Measurements from ENCODE around the gene ITPKB. TPM values are rescaled to one million over a fixed set of nuclear protein-coding genes. Genes with fewer than 3 reads are reported as not detected.
"Not testable (repeated sequence)": the region's sequence is repeated elsewhere in the genome, so short reads cannot be mapped to it uniquely, and the experiment has no call there.

The ITPKB gene
- total and polyA plus RNA-seq, 3 experiments from 2014 or later: 37.7 to 50.1 (median 39.6) TPM

DNA sequence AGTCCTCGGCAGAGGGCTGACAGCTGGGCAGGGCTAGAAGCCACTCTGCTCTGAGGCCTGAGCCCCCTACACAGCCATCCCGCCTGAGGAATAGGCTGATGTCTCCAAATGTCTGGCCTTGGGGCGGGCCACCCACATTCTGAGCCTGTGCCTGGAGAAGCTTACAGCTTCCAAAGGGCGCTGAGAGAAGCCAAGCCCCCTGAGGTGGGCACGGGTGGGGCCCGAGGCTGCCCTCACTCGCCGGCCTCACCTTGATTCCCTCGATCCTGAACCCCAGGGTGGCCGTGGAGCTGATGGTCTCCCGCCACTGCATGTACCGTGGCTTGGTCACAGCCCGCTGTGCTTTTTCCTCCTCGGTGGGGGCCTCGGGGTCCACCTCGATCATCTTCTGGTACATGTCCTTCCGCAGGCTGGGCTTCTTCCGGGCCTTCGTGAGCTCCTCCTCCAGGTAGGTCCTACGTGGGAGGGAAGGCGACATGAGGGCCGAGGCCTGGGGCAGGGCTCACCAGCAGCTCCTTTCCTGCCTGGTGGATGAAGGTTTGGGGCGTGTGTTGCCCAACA lies 97.3 kb downstream of the ITPKB start:
- H3K36me3 ChIP-seq (ENCODE audit: insufficient read depth, low read length): peaks cover 52% of the 10 kb centered on the region
- H3K9me3 ChIP-seq (ENCODE audit: low read length): no peaks in the 10 kb centered on the region
- H3K4me1 ChIP-seq (ENCODE audit: insufficient read depth, low read length): peaks cover 51% of the 10 kb centered on the region
- Mint-ChIP-seq H3K9me3 (no peaks in the 10 kb centered on the region), H3K27ac (peak overlapping the region in 3 of 8 donors; percentile 29 to 69 (median 38)), H3K4me1 (peaks cover 21 to 49% (median 46%) of the 10 kb centered on the region in 3 donors), H3K27me3 (no peaks in the 10 kb centered on the region), H3K4me3 (no peak overlapping the region), H3K36me3 (peaks cover 0 to 97% (median 2%) of the 10 kb centered on the region in 3 donors)
- no peaks in the 10 kb centered on the region for H3K27me3 ChIP-seq (ENCODE audit: insufficient read depth, low read length, poor library complexity, severe bottlenecking)
- ChIA-PET POLR2A (interaction anchor here (1.0 kb wide), 1 partner anchor 12 kb away, joined by 5 read pairs; no protein-coding TSS in a partner anchor), CTCF (interaction anchor here (0.8 to 4.1 kb wide), 9 partner anchors 11 to 217 kb away, joined by 3 to 23 read pairs (median 4); no protein-coding TSS in a partner anchor)
- peak in 1 of 5 donors; percentile 42 for DNase-seq
- H3K27ac ChIP-seq (ENCODE audit: low read depth, low read length): no peak overlapping the region
- no peak overlapping the region for H3K4me3 ChIP-seq (ENCODE audit: low read length)

- Histone ChIP-seq H3K36me3 (ENCODE audit: insufficient read depth, low read length) (peaks cover 40% of the 10 kb centered on the region), H3K27me3 (ENCODE audit: insufficient read depth, low read length, poor library complexity, severe bottlenecking) (no peaks in the 10 kb centered on the region), H3K4me3 (ENCODE audit: low read length) (no peak overlapping the region), H3K9me3 (ENCODE audit: low read length) (no peaks in the 10 kb centered on the region), H3K4me1 (ENCODE audit: insufficient read depth, low read length) (peaks cover 51% of the 10 kb centered on the region), H3K27ac (ENCODE audit: low read depth, low read length) (no peak overlapping the region)
- no peaks in the 10 kb centered on the region for H3K9me3 Mint-ChIP-seq
- H3K27me3 Mint-ChIP-seq: no peaks in the 10 kb centered on the region
- CTCF ChIA-PET: interaction anchor here (0.8 to 2.3 kb wide), 5 partner anchors 14 to 96 kb away, joined by 3 to 12 read pairs (median 4); no protein-coding TSS in a partner anchor
- peaks cover 34 to 49% (median 47%) of the 10 kb centered on the region in 3 donors for H3K4me1 Mint-ChIP-seq
- H3K4me3 Mint-ChIP-seq: peak overlapping the region in 1 of 7 donors; percentile 19
- H3K27ac Mint-ChIP-seq: peak overlapping the region in 6 of 8 donors; percentile 36 to 85 (median 72)
- POLR2A ChIA-PET: no interaction called here
- peak in 1 of 5 donors; percentile 19 for DNase-seq
- peaks cover 0 to 97% (median 4%) of the 10 kb centered on the region in 3 donors for H3K36me3 Mint-ChIP-seq
These were observed 98.6 kb downstream of the ITPKB start for GRCh38 chr1:226640321-226641136.

GRCh38 chr1:226639631-226640061 lies 99.4 kb downstream of the ITPKB start:
- Histone ChIP-seq H3K9me3 (ENCODE audit: low read length) (no peaks in the 10 kb centered on the region), H3K36me3 (ENCODE audit: insufficient read depth, low read length) (peaks cover 41% of the 10 kb centered on the region), H3K4me3 (ENCODE audit: low read length) (no peak overlapping the region), H3K27me3 (ENCODE audit: insufficient read depth, low read length, poor library complexity, severe bottlenecking) (no peaks in the 10 kb centered on the region), H3K4me1 (ENCODE audit: insufficient read depth, low read length) (peaks cover 51% of the 10 kb centered on the region), H3K27ac (ENCODE audit: low read depth, low read length) (no peak overlapping the region)
- peak in 1 of 5 donors; percentile 46 for DNase-seq
- Mint-ChIP-seq H3K27ac (peak overlapping the region in 2 of 8 donors; percentile 56 to 85), H3K4me1 (peaks cover 42 to 47% (median 47%) of the 10 kb centered on the region in 3 donors), H3K27me3 (no peaks in the 10 kb centered on the region), H3K4me3 (peak overlapping the region in 1 of 7 donors; percentile 63), H3K36me3 (peaks cover 0 to 95% (median 4%) of the 10 kb centered on the region in 3 donors), H3K9me3 (no peaks in the 10 kb centered on the region)
- ChIA-PET POLR2A (interaction anchor here (0.6 kb wide), 1 partner anchor 123 kb away, joined by 3 read pairs; no protein-coding TSS in a partner anchor), CTCF (interaction anchor here (0.8 kb wide), 1 partner anchor 15 kb away, joined by 3 read pairs; no protein-coding TSS in a partner anchor)

- H3K9me3 Mint-ChIP-seq; DNase-seq; H3K4me3 ChIP-seq (ENCODE audit: low read length); H3K27me3 Mint-ChIP-seq; H3K27me3 ChIP-seq (ENCODE audit: insufficient read depth, low read length, poor library complexity, severe bottlenecking); H3K9me3 ChIP-seq (ENCODE audit: low read length); H3K4me3 Mint-ChIP-seq; H3K27ac ChIP-seq (ENCODE audit: low read depth, low read length): not testable (repeated sequence)
- Mint-ChIP-seq H3K27ac (peak overlapping the region in 4 of 8 donors; percentile 38 to 82 (median 66)), H3K36me3 (peaks cover 1 to 93% (median 4%) of the 10 kb centered on the region in 3 donors), H3K4me1 (peaks cover 46 to 47% (median 47%) of the 10 kb centered on the region in 3 donors)
- peaks cover 51% of the 10 kb centered on the region for H3K4me1 ChIP-seq (ENCODE audit: insufficient read depth, low read length)
- ChIA-PET CTCF (interaction anchor here (0.5 to 1.2 kb wide), 3 partner anchors 15 to 100 kb away, joined by 3 read pairs; no protein-coding TSS in a partner anchor), POLR2A (interaction anchor here (0.6 kb wide), 2 partner anchors 25 to 124 kb away, joined by 3 read pairs; no protein-coding TSS in a partner anchor)
- peaks cover 43% of the 10 kb centered on the region for H3K36me3 ChIP-seq (ENCODE audit: insufficient read depth, low read length)
These were observed 99.9 kb downstream of the ITPKB start for GRCh38 chr1:226639206-226639605.

- Histone ChIP-seq H3K27me3 (ENCODE audit: insufficient read depth, low read length, poor library complexity, severe bottlenecking) (no peaks in the 10 kb centered on the region), H3K4me1 (ENCODE audit: insufficient read depth, low read length) (peaks cover 51% of the 10 kb centered on the region), H3K9me3 (ENCODE audit: low read length) (no peaks in the 10 kb centered on the region), H3K27ac (ENCODE audit: low read depth, low read length) (no peak overlapping the region), H3K4me3 (ENCODE audit: low read length) (no peak overlapping the region), H3K36me3 (ENCODE audit: insufficient read depth, low read length) (peaks cover 46% of the 10 kb centered on the region)
- peaks cover 1 to 90% (median 4%) of the 10 kb centered on the region in 3 donors for H3K36me3 Mint-ChIP-seq
- no peaks in the 10 kb centered on the region for H3K9me3 Mint-ChIP-seq
- ChIA-PET POLR2A (interaction anchor here (0.5 to 0.6 kb wide), 2 partner anchors 14 to 26 kb away, joined by 3 to 7 read pairs; no protein-coding TSS in a partner anchor), CTCF (interaction anchor here (0.5 to 1.4 kb wide), 6 partner anchors 9 to 177 kb away, joined by 3 to 4 read pairs (median 3); no protein-coding TSS in a partner anchor)
- no peak overlapping the region for H3K4me3 Mint-ChIP-seq
- DNase-seq: no peak
- H3K27me3 Mint-ChIP-seq: no peaks in the 10 kb centered on the region
- peaks cover 41 to 51% (median 43%) of the 10 kb centered on the region in 3 donors for H3K4me1 Mint-ChIP-seq
- H3K27ac Mint-ChIP-seq: peak overlapping the region in 5 of 8 donors; percentile 47 to 82 (median 56)
These were observed 100.5 kb downstream of the ITPKB start for GRCh38 chr1:226638608-226639007.

DNA sequence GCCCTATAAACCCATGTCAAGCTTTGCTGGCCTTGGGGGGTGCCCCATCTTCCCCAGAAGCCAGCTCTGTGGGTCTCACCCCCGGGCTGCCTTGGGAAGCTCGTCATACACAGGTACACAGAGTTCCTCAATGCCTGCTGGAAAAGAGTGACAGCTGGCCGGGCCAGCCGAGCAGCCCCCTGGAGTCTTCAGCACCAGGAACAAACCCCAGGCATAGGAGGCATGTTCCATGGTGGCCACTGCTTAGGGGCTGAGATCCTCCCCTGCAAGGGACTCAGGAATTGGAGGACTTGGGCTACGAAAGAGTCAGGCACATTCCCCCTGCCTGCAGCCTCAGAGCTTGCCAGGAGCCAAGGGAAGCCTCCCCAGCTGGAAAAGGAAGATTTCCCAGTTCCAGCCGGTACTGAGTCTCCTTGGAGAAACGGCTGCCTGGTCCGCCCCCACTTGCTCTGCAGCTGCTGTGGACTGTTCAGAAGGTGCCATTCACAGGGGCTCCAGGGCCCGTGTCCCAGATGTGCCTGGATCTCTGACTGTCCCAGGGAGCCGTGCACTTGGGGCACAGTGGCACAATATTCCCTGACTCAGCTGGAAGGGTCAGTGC lies 101.0 kb downstream of the ITPKB start:
- CTCF ChIA-PET: interaction anchor here (1.2 to 1.4 kb wide), 4 partner anchors 10 to 177 kb away, joined by 3 to 4 read pairs (median 3); no protein-coding TSS in a partner anchor
- DNase-seq: peak in 1 of 5 donors; percentile 39
- Mint-ChIP-seq H3K9me3 (no peaks in the 10 kb centered on the region), H3K27me3 (no peaks in the 10 kb centered on the region), H3K36me3 (peaks cover 1 to 90% (median 4%) of the 10 kb centered on the region in 3 donors), H3K27ac (peak overlapping the region in 5 of 8 donors; percentile 17 to 70 (median 47)), H3K4me3 (no peak overlapping the region), H3K4me1 (peaks cover 41 to 56% (median 42%) of the 10 kb centered on the region in 3 donors)
- Histone ChIP-seq H3K27ac (ENCODE audit: low read depth, low read length) (no peak overlapping the region), H3K4me3 (ENCODE audit: low read length) (no peak overlapping the region), H3K36me3 (ENCODE audit: insufficient read depth, low read length) (peaks cover 48% of the 10 kb centered on the region), H3K27me3 (ENCODE audit: insufficient read depth, low read length, poor library complexity, severe bottlenecking) (no peaks in the 10 kb centered on the region), H3K4me1 (ENCODE audit: insufficient read depth, low read length) (peaks cover 51% of the 10 kb centered on the region), H3K9me3 (ENCODE audit: low read length) (no peaks in the 10 kb centered on the region)
- POLR2A ChIA-PET: interaction anchor here (0.5 to 0.9 kb wide), 2 partner anchors 14 to 162 kb away, joined by 3 to 7 read pairs; no protein-coding TSS in a partner anchor
